Measurements from ENCODE around the gene TMEM18. TPM values are rescaled to one million over a fixed set of nuclear protein-coding genes. Genes with fewer than 3 reads are reported as not detected.

Gene TMEM18
- total and polyA plus RNA-seq, 2 experiments from 2014 or later = 15.0 to 41.9 TPM

GRCh38 chr2:634636-635388 lies 42.4 kb downstream of the TMEM18 start:
- Histone ChIP-seq H3K4me2 (no peak overlapping the region), H3K9me2 (ENCODE audit: insufficient read depth) (no peaks in the 10 kb centered on the region), H2AFZ (no peak overlapping the region), H3K36me3 (ENCODE audit: insufficient read depth) (no peaks in the 10 kb centered on the region), H3K4me3 (no peak overlapping the region), H3K79me2 (replicated peaks; ENCODE audit: insufficient read depth) (no peaks in the 10 kb centered on the region), H3K27me3 (ENCODE audit: insufficient read depth) (peaks cover 16% of the 10 kb centered on the region), H4K20me1 (replicated peaks; ENCODE audit: insufficient read depth) (no peaks in the 10 kb centered on the region), H3F3A (replicated peaks; ENCODE audit: low read depth) (no peaks in the 10 kb centered on the region), H3K27ac (ENCODE audit: low read depth) (no peak overlapping the region), H3K4me1 (ENCODE audit: insufficient read depth) (no peaks in the 10 kb centered on the region)
- Mint-ChIP-seq H3K36me3 (ENCODE audit: low read depth) (peaks cover 10% of the 10 kb centered on the region; the same call in 2 of the 3 replicates), H3K4me1 (no peaks in the 10 kb centered on the region), H3K4me3 (no peak overlapping the region), H3K27me3 (ENCODE audit: insufficient read depth, low read depth, poor library complexity) (peaks cover 5% of the 10 kb centered on the region), H3K9me3 (peaks cover 17% of the 10 kb centered on the region), H3K27ac (no peak overlapping the region)
- no peak for DNase-seq (ENCODE audit: low spot score)
- TF ChIP-seq ZNF331 (CRISPR knock-in tag; IDR thresholded peaks at IDR 0.05; ENCODE audit: low read depth) = no peak
- TF ChIP-seq EZH2phosphoT487 (IDR thresholded peaks at IDR 0.05; ENCODE audit: unreplicated experiment) = no peak
- no peak for TF ChIP-seq JUNB (IDR thresholded peaks at IDR 0.05; ENCODE audit: unreplicated experiment)
- TF ChIP-seq REST (IDR thresholded peaks at IDR 0.05; ENCODE audit: unreplicated experiment) = no peak
- no peak for TF ChIP-seq STAT1 (IDR thresholded peaks at IDR 0.05; ENCODE audit: unreplicated experiment)
- no peak for TF ChIP-seq EZH2 (IDR thresholded peaks at IDR 0.05; ENCODE audit: low read depth, unreplicated experiment)
- TF ChIP-seq NANOG (IDR thresholded peaks at IDR 0.05; ENCODE audit: borderline replicate concordance) = no peak
- TF ChIP-seq ZNF114 (CRISPR knock-in tag; IDR thresholded peaks at IDR 0.05) = no peak
- TF ChIP-seq ZNF462 (CRISPR knock-in tag; IDR thresholded peaks at IDR 0.05) = no peak
- TF ChIP-seq ETS1 (IDR thresholded peaks at IDR 0.05) = no peak
- TF ChIP-seq CREB1 (CRISPR knock-in tag; IDR thresholded peaks at IDR 0.05; ENCODE audit: low read depth) = no peak
- no peak for TF ChIP-seq POLR2AphosphoS5 (IDR thresholded peaks at IDR 0.05; ENCODE audit: low read depth)
- no peak for TF ChIP-seq CTCF (conservative IDR thresholded peaks at IDR 0.05; ENCODE audit: low read depth in 2 of 2)
- no peak for ATAC-seq
